Upper lobe of right lung (tissue), 1 donor: ENCODE results near the gene RPS25. TPM values are rescaled to one million over a fixed set of nuclear protein-coding genes. Genes with fewer than 3 reads are reported as not detected.
A peak's percentile ranks its signal among the peaks of the same experiment; 100 is the strongest.
"Not testable (repeated sequence)": the region's sequence is repeated elsewhere in the genome, so short reads cannot be mapped to it uniquely, and the experiment has no call there.

Source experiments
- ATAC-seq: fragments of 200-7000 bp; cut with Tn5 transposase; one replicate; pipeline ENCODE4 v1.9.1; 2020; ENCODE audit warnings: mild to moderate bottlenecking, moderate library complexity
- DNase-seq: peaks from one replicate; pipeline ENCODE4 v3.0.0-alpha.2; 2020
- H3K27ac ChIP-seq: fragments of 200-600 bp; one replicate; pipeline ENCODE4 v1.8.0; 2022
- H3K27me3 ChIP-seq: fragments of 200-600 bp; one replicate; pipeline ENCODE4 v1.8.0; 2022; ENCODE audit warnings: mild to moderate bottlenecking
- H3K36me3 ChIP-seq: fragments of 200-600 bp; one replicate; pipeline ENCODE4 v1.8.0; 2022
- H3K4me1 ChIP-seq: fragments of 200-600 bp; one replicate; pipeline ENCODE4 v1.8.0; 2022
- H3K4me3 ChIP-seq: fragments of 200-600 bp; one replicate; pipeline ENCODE4 v1.8.0; 2022; ENCODE audit warnings: mild to moderate bottlenecking
- H3K9me3 ChIP-seq: fragments of 200-600 bp; one replicate; pipeline ENCODE4 v1.8.0; 2022
- intact Hi-C: fragments of 100-400 bp; cut with DNase I; formaldehyde crosslinking; loops from one replicate; pipeline ENCODE4 v1.11.0; 2022
- long read RNA-seq: library from polyadenylated mRNA; unstranded; transcript quantifications from one replicate; pipeline ENCODE4 v2.0.0, GENCODE V29; 2021
- total RNA-seq: library from RNA; stranded (reverse); fragmentation: NEBNext Ultra II Directional; extraction: Animal tissue kit (Norgen Biotek cat#: 25700); gene quantifications from one replicate; pipeline ENCODE4 v1.2.1, GENCODE V29; 2021
- TF ChIP-seq, protein P1 (sequence below): fragments of 200-600 bp; IDR thresholded peaks from one replicate; pipeline ENCODE4 v1.8.0; 2022; ENCODE audit warnings: antibody characterized with exemption
- donor health status: DM: no; HTN: yes; CAD: no; lungs with severe emphysema.

The RPS25 gene
- 850 TPM for total RNA-seq
- long read RNA-seq, transcript RPS25-202 (5 exons, 835 nt) = major isoform, 226 of 241 reads
- long read RNA-seq, partial matches to known transcripts = 1 of 241 reads
- long read RNA-seq, other reads (novel, unspliced or antisense) = 12 of 241 reads

DNA sequence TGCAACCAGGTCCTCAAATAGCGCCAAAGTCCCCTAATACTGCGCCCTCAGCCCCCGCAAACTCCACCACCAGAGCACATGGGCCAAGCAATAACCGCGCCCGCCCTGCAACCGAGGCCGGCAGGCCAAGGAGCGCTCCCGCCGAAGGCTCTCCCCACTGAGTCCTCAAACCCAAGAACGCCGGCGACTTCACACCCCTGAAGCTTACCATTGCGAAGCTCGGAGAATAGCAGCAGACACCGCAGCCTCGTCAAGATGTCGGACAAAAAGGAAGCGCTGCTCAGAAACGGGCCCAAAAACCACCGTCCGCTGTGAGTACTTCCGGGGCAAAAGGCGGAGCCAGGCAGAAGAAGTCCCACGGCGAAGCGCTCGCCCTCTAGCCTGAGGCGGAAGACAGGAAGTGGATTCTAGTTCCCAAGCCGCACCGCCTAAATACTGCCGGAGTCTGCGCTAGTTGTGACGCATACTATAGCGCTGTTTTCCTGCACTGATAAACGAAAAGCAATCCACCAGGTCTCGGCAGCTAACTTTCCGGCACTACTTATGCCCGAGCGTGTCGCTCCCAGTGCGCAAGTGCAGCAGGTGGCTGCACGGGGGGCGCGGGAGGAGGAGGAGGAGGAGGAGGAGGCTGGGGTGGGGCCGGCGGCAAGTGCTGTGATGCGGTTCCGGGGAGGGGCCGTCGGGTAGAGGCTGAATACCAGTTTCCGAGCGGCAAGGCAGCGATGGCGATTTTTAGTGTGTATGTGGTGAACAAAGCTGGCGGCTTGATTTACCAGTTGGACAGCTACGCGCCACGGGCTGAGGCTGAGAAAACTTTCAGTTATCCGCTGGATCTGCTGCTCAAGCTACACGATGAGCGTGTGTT, at the start of gene RPS25, which contains the start of gene TRAPPC4:
RPS25 (minus strand) TSS at position 270 of the 865 bp plus-strand sequence; CDS start at position 211, 59 bp downstream.
TRAPPC4 (plus strand) TSS at position 693 of the 865 bp plus-strand sequence; CDS start at position 723, 30 bp downstream.
- intact Hi-C loops = no loop called here
- DNase-seq (peak; percentile 98), ATAC-seq (peak; percentile 97)
- peak within 1 kb of the TSS; percentile 96 for H3K27ac ChIP-seq
- TF ChIP-seq, protein P1, sequence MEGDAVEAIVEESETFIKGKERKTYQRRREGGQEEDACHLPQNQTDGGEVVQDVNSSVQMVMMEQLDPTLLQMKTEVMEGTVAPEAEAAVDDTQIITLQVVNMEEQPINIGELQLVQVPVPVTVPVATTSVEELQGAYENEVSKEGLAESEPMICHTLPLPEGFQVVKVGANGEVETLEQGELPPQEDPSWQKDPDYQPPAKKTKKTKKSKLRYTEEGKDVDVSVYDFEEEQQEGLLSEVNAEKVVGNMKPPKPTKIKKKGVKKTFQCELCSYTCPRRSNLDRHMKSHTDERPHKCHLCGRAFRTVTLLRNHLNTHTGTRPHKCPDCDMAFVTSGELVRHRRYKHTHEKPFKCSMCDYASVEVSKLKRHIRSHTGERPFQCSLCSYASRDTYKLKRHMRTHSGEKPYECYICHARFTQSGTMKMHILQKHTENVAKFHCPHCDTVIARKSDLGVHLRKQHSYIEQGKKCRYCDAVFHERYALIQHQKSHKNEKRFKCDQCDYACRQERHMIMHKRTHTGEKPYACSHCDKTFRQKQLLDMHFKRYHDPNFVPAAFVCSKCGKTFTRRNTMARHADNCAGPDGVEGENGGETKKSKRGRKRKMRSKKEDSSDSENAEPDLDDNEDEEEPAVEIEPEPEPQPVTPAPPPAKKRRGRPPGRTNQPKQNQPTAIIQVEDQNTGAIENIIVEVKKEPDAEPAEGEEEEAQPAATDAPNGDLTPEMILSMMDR = no peak
- no peaks in the 10 kb centered on the region for H3K9me3 ChIP-seq
- peak within 1 kb of the TSS; percentile 91 for H3K4me3 ChIP-seq
- peaks cover 62% of the 10 kb centered on the region for H3K36me3 ChIP-seq
- peaks cover 37% of the 10 kb centered on the region for H3K4me1 ChIP-seq
- no peaks in the 10 kb centered on the region for H3K27me3 ChIP-seq

DNA sequence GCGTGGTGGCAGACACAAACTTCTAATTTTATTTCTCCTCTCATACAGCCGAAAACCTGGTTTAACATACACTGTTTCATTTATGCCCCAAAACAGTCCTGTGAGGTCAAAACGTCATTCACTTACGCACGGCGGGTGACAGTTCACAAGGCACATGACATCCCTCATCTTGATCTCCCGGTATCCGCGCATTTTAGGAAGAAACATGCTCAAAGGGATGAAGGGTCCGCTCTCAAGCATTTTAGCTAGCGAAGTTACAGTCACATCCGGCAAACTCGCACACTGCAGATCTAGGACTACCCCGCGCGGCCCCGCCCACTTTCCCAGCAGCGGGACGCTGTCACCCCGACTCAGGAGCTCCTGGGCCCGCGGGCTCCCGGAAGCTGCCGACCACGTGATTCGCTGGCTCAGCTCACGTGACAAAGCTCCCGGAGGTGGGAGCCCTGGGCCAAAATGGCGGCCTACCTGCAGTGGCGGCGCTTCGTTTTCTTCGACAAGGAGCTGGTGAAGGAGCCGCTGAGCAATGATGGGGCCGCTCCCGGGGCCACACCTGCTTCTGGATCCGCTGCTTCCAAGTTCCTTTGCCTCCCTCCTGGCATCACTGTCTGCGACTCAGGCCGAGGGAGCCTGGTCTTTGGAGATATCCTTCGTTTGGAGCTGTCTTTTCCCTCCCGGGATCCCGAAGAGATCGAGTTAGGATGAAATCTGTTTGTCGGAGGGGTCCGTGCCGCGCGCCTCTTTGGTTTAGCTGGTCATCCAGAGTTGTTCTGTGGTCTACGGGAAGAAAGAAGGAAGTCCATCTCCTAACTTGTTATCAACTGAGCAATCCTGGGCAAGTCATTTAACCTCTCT, 49.5 kb upstream of the RPS25 start, which contains the start of gene VPS11:
VPS11 (plus strand) TSS at position 448 of the 852 bp plus-strand sequence; CDS start at position 454, 6 bp downstream.
- Histone ChIP-seq H3K27ac (peak within 1 kb of the TSS; percentile 91), H3K4me1 (peaks cover 22% of the 10 kb centered on the region), H3K4me3 (peak within 1 kb of the TSS; percentile 96), H3K36me3 (peaks cover 33% of the 10 kb centered on the region), H3K27me3 (no peaks in the 10 kb centered on the region), H3K9me3 (no peaks in the 10 kb centered on the region)
- ATAC-seq (peak; percentile 99), DNase-seq (peak; percentile 99)
- intact Hi-C loops = no loop called here
- TF ChIP-seq, protein P1 = no peak

DNA sequence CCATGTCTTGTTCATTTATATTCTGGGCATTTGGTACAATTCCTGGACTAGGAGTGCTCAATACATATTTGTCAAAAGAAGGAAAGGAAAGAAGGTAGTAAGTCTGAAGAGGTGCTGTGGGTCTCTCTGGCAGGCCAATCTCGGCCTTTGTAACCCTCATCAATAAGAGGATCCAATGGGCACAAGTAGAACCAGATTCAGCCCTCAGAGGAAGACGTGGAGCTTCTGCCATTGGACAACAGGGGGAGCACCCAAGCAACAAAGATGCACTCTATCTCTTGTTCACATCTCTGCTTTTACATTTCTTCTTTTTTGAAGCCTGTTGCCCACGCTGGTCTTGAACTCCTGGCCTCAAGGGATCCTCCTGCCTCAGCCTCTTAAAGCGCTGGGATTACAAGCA, 47.2 kb upstream of the RPS25 start:
- no peak for ATAC-seq
- TF ChIP-seq, protein P1 = peak; percentile 36
- H3K4me3 ChIP-seq = no peak overlapping the region
- H3K36me3 ChIP-seq = peaks cover 10% of the 10 kb centered on the region
- H3K27me3 ChIP-seq = no peaks in the 10 kb centered on the region
- H3K27ac ChIP-seq = no peak overlapping the region
- H3K4me1 ChIP-seq = peaks cover 22% of the 10 kb centered on the region
- intact Hi-C loops = no loop called here
- H3K9me3 ChIP-seq = no peaks in the 10 kb centered on the region
- DNase-seq = no peak

DNA sequence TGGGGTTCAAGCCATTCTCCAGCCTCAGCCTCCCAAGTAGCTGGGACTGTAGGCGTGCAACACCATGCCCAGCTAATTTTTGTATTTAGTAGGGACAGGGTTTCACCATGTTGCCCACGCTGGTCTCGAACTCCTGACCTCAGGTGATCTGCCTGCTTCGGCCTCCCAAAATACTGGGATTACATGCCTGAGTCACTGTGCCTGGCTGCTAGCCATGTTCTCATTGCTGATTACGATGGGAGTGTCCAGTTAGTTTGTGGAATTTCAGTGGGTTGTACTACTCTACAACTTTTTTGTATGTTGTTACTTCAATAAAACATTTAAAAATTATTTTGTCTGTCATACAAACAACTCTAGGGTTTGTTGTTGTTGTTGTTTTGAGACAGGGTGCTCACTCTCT, 44.6 kb upstream of the RPS25 start:
- H3K9me3 ChIP-seq = no peaks in the 10 kb centered on the region
- no peak for DNase-seq
- peaks cover 20% of the 10 kb centered on the region for H3K4me1 ChIP-seq
- no peak overlapping the region for H3K27ac ChIP-seq
- intact Hi-C loops = no loop called here
- TF ChIP-seq, protein P1 = no peak
- H3K36me3 ChIP-seq = no peaks in the 10 kb centered on the region
- H3K4me3 ChIP-seq = no peak overlapping the region
- ATAC-seq = no peak
- H3K27me3 ChIP-seq = no peaks in the 10 kb centered on the region

DNA sequence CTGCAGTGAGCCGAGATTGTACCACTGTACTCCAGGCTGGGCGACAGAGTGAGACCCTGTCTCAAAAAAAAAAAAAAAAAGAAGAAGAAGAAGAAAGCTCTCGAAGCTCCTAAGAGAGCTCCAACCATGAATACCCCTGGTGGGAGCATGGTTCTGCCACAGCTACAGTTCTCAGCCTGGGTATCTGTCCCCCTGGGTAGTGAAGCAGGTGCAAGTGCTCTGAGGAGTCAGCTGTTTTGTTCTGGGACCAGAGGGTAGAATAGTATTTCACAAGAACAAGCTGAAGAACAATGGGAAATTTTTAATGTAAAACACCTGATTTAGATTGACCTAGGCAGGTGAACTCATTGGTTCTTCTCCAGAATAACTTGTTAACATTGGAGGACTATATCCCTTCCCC, 43.1 kb upstream of the RPS25 start:
- intact Hi-C loops = no loop called here
- H3K9me3 ChIP-seq = no peaks in the 10 kb centered on the region
- no peak for ATAC-seq
- H3K27me3 ChIP-seq = no peaks in the 10 kb centered on the region
- no peak for DNase-seq
- peaks cover 15% of the 10 kb centered on the region for H3K4me1 ChIP-seq
- no peak overlapping the region for H3K4me3 ChIP-seq
- TF ChIP-seq, protein P1 = no peak
- no peaks in the 10 kb centered on the region for H3K36me3 ChIP-seq
- no peak overlapping the region for H3K27ac ChIP-seq

DNA sequence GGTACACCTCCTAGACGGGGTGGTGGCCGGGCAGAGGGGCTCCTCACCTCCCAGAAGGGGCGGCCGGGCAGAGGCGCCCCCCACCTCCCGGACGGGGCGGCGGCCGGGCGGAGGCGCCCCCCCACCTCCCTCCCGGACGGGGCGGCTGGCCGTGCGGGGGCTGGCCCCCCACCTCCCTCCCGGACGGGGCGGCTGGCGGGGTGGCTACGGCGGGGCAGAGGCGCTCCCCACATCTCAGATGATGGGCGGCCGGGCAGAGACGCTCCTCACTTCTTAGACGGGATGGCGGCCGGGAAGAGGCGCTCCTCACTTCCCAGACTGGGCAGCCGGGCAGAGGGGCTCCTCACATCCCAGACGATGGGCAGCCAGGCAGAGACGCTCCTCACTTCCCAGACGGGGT, 41.0 kb upstream of the RPS25 start:
- Histone ChIP-seq H3K4me1 (peaks cover 18% of the 10 kb centered on the region), H3K36me3 (peaks cover 13% of the 10 kb centered on the region)
- H3K27me3 ChIP-seq, DNase-seq, intact Hi-C loops, H3K27ac ChIP-seq, ATAC-seq, H3K4me3 ChIP-seq, H3K9me3 ChIP-seq: not testable (repeated sequence)
